Gastroesophageal sphincter (tissue), 4 donors: Measurements from ENCODE around the gene GLTP. TPM values are rescaled to one million over a fixed set of nuclear protein-coding genes. Genes with fewer than 3 reads are reported as not detected.

Experiments used
- ATAC-seq: fragments of 150-250 bp; one replicate; pipeline ENCODE4 v1.9.1; 2016; ENCODE audit warnings: mild to moderate bottlenecking, moderate library complexity
- H3K27ac ChIP-seq, 4 donors: fragments of 200-600 bp; sonication (generic) in 3 of 4; 1 replicate in 3 of 4; 2 replicates in 1 of 4; pipeline ENCODE4 v1.5.1; 2016 to 2019
- H3K27me3 ChIP-seq: fragments of 200-600 bp; sonication (generic); one replicate; pipeline ENCODE4 v1.5.1; 2019
- H3K36me3 ChIP-seq, 2 donors: fragments of 200-600 bp; sonication (generic); one replicate each; pipeline ENCODE4 v1.5.1; 2019; ENCODE audit warnings: control low read depth in 1 of 2
- H3K4me1 ChIP-seq, 3 donors: fragments of 200-600 bp; sonication (generic); 1 replicate in 2 of 3; 2 replicates in 1 of 3; pipeline ENCODE4 v1.5.1; 2016 to 2019; ENCODE audit warnings: control low read depth in 2 of 3
- H3K4me3 ChIP-seq, 2 donors: fragments of 200-600 bp; sonication (generic); one replicate each; pipeline ENCODE4 v1.5.1; 2019; ENCODE audit warnings: mild to moderate bottlenecking in 1 of 2, moderate library complexity in 1 of 2
- H3K9me3 ChIP-seq, 3 donors: fragments of 200-600 bp; sonication (generic); one replicate each; pipeline ENCODE4 v1.5.1; 2017 to 2019; ENCODE audit warnings: control low read depth in 2 of 3
- CTCF ChIP-seq, 4 experiments: fragments of 200-600 bp in 2 of 4; fragments of 450-650 bp in 2 of 4; sonication (generic) in 1 of 4; IDR thresholded peaks; one replicate each; pipeline ENCODE4 v1.5.1; 2017 to 2019; ENCODE audit warnings: antibody characterized with exemption in 4 of 4, mild to moderate bottlenecking in 2 of 4, moderate library complexity in 2 of 4
- EP300 ChIP-seq: sonication (generic); formaldehyde crosslinking; IDR thresholded peaks from one replicate; pipeline ENCODE4 v1.6.1; 2017; ENCODE audit warnings: antibody characterized with exemption, mild to moderate bottlenecking
- POLR2A ChIP-seq, 2 donors: fragments of 450-650 bp; IDR thresholded peaks; one replicate each; pipeline ENCODE4 v1.6.1; 2017; ENCODE audit warnings: antibody characterized with exemption in 2 of 2, mild to moderate bottlenecking in 2 of 2, moderate library complexity in 1 of 2
- POLR2AphosphoS5 ChIP-seq: sonication (generic); formaldehyde crosslinking; IDR thresholded peaks from one replicate; pipeline ENCODE4 v1.6.1; 2017; ENCODE audit warnings: antibody characterized with exemption
- WGBS, 2 donors: methylation state at CpG; one replicate each; pipeline ENCODE4 v1.1.5; 2018; ENCODE audit warnings: low coverage in 1 of 2; 5-methylcytosine and 5-hydroxymethylcytosine counted together
- total RNA-seq, 4 donors: library from RNA; depleted of rRNA; stranded (reverse); fragments of >200 nt; gene quantifications; one replicate each; pipeline ENCODE4 v1.1.0, GENCODE V29; 2016

GLTP gene
- total RNA-seq, 4 donors from 2014 or later: 35.2 to 70.3 (median 51.8) TPM

- H3K27ac ChIP-seq: no peak overlapping the region
- TF ChIP-seq POLR2A (IDR thresholded peaks at IDR 0.05) (no peak), POLR2AphosphoS5 (no peak), EP300 (no peak), CTCF (IDR thresholded peaks at IDR 0.05) (no peak)
- no peak overlapping the region for H3K4me3 ChIP-seq
- H3K9me3 ChIP-seq: no peaks in the 10 kb centered on the region
- H3K36me3 ChIP-seq: peaks cover 0 to 86% of the 10 kb centered on the region in 2 donors
- no peaks in the 10 kb centered on the region for H3K27me3 ChIP-seq
- no peak for ATAC-seq
- H3K4me1 ChIP-seq: no peaks in the 10 kb centered on the region
- 75 to 80% methylated on average over 4 to 7 of the region's 11 CpGs for WGBS, 2 donors
These were observed 40.0 kb upstream of the GLTP start for GRCh38 chr12:109920261-109920780.

- TF ChIP-seq EP300 (no peak), POLR2A (IDR thresholded peaks at IDR 0.05) (no peak), CTCF (IDR thresholded peaks at IDR 0.05) (no peak), POLR2AphosphoS5 (no peak)
- H3K9me3 ChIP-seq: no peaks in the 10 kb centered on the region
- H3K27ac ChIP-seq: no peak overlapping the region
- no peaks in the 10 kb centered on the region for H3K4me1 ChIP-seq
- ATAC-seq: no peak
- no peaks in the 10 kb centered on the region for H3K27me3 ChIP-seq
- WGBS, 2 donors: 64 to 75% methylated on average over 5 to 9 of the region's 10 CpGs
- H3K36me3 ChIP-seq: peaks cover 0 to 95% of the 10 kb centered on the region in 2 donors
- no peak overlapping the region for H3K4me3 ChIP-seq
These were observed 39.1 kb upstream of the GLTP start for GRCh38 chr12:109919456-109919855.

- no peak overlapping the region for H3K27ac ChIP-seq
- peaks cover 0 to 100% of the 10 kb centered on the region in 2 donors for H3K36me3 ChIP-seq
- ATAC-seq: no peak
- H3K4me1 ChIP-seq: no peaks in the 10 kb centered on the region
- no peaks in the 10 kb centered on the region for H3K9me3 ChIP-seq
- 90% methylated on average over 3 of the region's 4 CpGs; no CpG with 5 or more reads in 1 of the 2 donors for WGBS, 2 donors
- no peaks in the 10 kb centered on the region for H3K27me3 ChIP-seq
- TF ChIP-seq EP300 (no peak), POLR2AphosphoS5 (no peak), CTCF (IDR thresholded peaks at IDR 0.05) (no peak), POLR2A (IDR thresholded peaks at IDR 0.05) (no peak)
- H3K4me3 ChIP-seq: no peak overlapping the region
These were observed 35.7 kb upstream of the GLTP start for GRCh38 chr12:109916045-109916444.

- no peak for ATAC-seq
- Histone ChIP-seq H3K27me3 (no peaks in the 10 kb centered on the region), H3K36me3 (peaks cover 0 to 100% of the 10 kb centered on the region in 2 donors), H3K9me3 (no peaks in the 10 kb centered on the region), H3K4me1 (no peaks in the 10 kb centered on the region), H3K4me3 (no peak overlapping the region), H3K27ac (no peak overlapping the region)
- WGBS, 2 donors: 87 to 88% methylated on average over 3 to 10 of the region's 26 CpGs
- TF ChIP-seq POLR2A (IDR thresholded peaks at IDR 0.05) (no peak), EP300 (no peak), CTCF (IDR thresholded peaks at IDR 0.05) (no peak), POLR2AphosphoS5 (no peak)
These were observed 35.1 kb upstream of the GLTP start for GRCh38 chr12:109915171-109916040.
